AG09319 (cell line): ENCODE measurements around the gene LEP.

Source experiments
- DNase-seq: peaks from one replicate; pipeline ENCODE4 v3.0.0-alpha.2; 2010; ENCODE audit warnings: low read depth; ENCODE audit errors: extremely low read depth
- CTCF ChIP-seq: IDR thresholded peaks from 2 replicates; pipeline ENCODE4 v1.5.1; 2011; ENCODE audit warnings: low read depth, mild to moderate bottlenecking, inconsistent platforms, low read length, moderate library complexity

Gene LEP

GRCh38 chr7:128267595-128267924 is 26.5 kb downstream of the LEP start:
- TF ChIP-seq CTCF = no peak
- peak; percentile 8 for DNase-seq

- TF ChIP-seq CTCF = no peak
- no peak for DNase-seq
Measured at GRCh38 chr7:128268233-128268632, 27.2 kb downstream of the LEP start.

- TF ChIP-seq CTCF = peak; percentile 26
- no peak for DNase-seq
Measured at GRCh38 chr7:128270826-128271272, 29.8 kb downstream of the LEP start.

GRCh38 chr7:128271471-128271941 is 30.4 kb downstream of the LEP start:
- no peak for DNase-seq
- no peak for TF ChIP-seq CTCF

- no peak for DNase-seq
- TF ChIP-seq CTCF = no peak
Measured at GRCh38 chr7:128271942-128272481, 30.9 kb downstream of the LEP start.

GRCh38 chr7:128274246-128274883 is 33.3 kb downstream of the LEP start:
- DNase-seq = no peak
- no peak for TF ChIP-seq CTCF

GRCh38 chr7:128274884-128275603 is 34.0 kb downstream of the LEP start:
- no peak for DNase-seq
- no peak for TF ChIP-seq CTCF
